ENCODE measurements around the gene RHEX. TPM values are rescaled to one million over a fixed set of nuclear protein-coding genes. Genes with fewer than 3 reads are reported as not detected.
A peak's percentile ranks its signal among the peaks of the same experiment; 100 is the strongest.

RHEX gene
- total RNA-seq, 2 experiments from 2014 or later: not detected

GRCh38 chr1:206115791-206116190 is 62.8 kb downstream of the RHEX start:
- no peaks in the 10 kb centered on the region for H3K36me3 Mint-ChIP-seq (ENCODE audit: low read depth)
- intact Hi-C loops (cut with micrococcal nuclease): no loop called here
- no peak for DNase-seq
- H3K9me3 Mint-ChIP-seq: peaks cover 2% of the 10 kb centered on the region
- H3K27ac Mint-ChIP-seq: no peak overlapping the region
- no peak overlapping the region for H3K4me3 Mint-ChIP-seq
- peaks cover 36% of the 10 kb centered on the region for H3K27me3 Mint-ChIP-seq (ENCODE audit: low read depth)
- peaks cover 10% of the 10 kb centered on the region for H3K4me1 Mint-ChIP-seq (ENCODE audit: low read depth)
- CTCF ChIA-PET: interaction anchor here (1.6 to 5.2 kb wide), 3 partner anchors 9 to 138 kb away, joined by 3 to 34 read pairs (median 6); no protein-coding TSS in a partner anchor

- Mint-ChIP-seq H3K9me3 (peaks cover 5% of the 10 kb centered on the region), H3K4me1 (ENCODE audit: low read depth) (peaks cover 10% of the 10 kb centered on the region), H3K27me3 (ENCODE audit: low read depth) (peaks cover 36% of the 10 kb centered on the region), H3K36me3 (ENCODE audit: low read depth) (no peaks in the 10 kb centered on the region), H3K4me3 (no peak overlapping the region), H3K27ac (no peak overlapping the region)
- intact Hi-C loops (cut with micrococcal nuclease): no loop called here
- CTCF ChIA-PET: interaction anchor here (1.6 kb wide), 1 partner anchor 10 kb away, joined by 3 read pairs; no protein-coding TSS in a partner anchor
- no peak for DNase-seq
Observed at GRCh38 chr1:206116191-206116872, 63.4 kb downstream of the RHEX start.

- H3K4me3 Mint-ChIP-seq: peak overlapping the region; percentile 40
- H3K27me3 Mint-ChIP-seq (ENCODE audit: low read depth): peaks cover 36% of the 10 kb centered on the region
- no peaks in the 10 kb centered on the region for H3K36me3 Mint-ChIP-seq (ENCODE audit: low read depth)
- DNase-seq: no peak
- peaks cover 9% of the 10 kb centered on the region for H3K9me3 Mint-ChIP-seq
- no peak overlapping the region for H3K27ac Mint-ChIP-seq
- H3K4me1 Mint-ChIP-seq (ENCODE audit: low read depth): peaks cover 10% of the 10 kb centered on the region
- intact Hi-C loops (cut with micrococcal nuclease): no loop called here
- CTCF ChIA-PET: interaction anchor here (1.1 kb wide), 1 partner anchor 11 kb away, joined by 3 read pairs; no protein-coding TSS in a partner anchor
Observed at GRCh38 chr1:206116873-206117150, 63.8 kb downstream of the RHEX start.

GRCh38 chr1:206117151-206117948 is 64.4 kb downstream of the RHEX start, which contains the start of gene AVPR1B:
Gene AVPR1B (minus strand): TSS chr1:206117388. CDS start chr1:206116890, 498 bp downstream.
- Mint-ChIP-seq H3K9me3 (peaks cover 14% of the 10 kb centered on the region), H3K4me3 (peak within 1 kb of the TSS; percentile 49), H3K27ac (no peak within 1 kb of the TSS), H3K36me3 (ENCODE audit: low read depth) (no peaks in the 10 kb centered on the region), H3K4me1 (ENCODE audit: low read depth) (peaks cover 10% of the 10 kb centered on the region), H3K27me3 (ENCODE audit: low read depth) (peaks cover 40% of the 10 kb centered on the region)
- CTCF ChIA-PET: interaction anchor here (1.0 to 1.1 kb wide), 2 partner anchors 11 kb away, joined by 3 read pairs; no protein-coding TSS in a partner anchor
- peak; percentile 70 for DNase-seq
- intact Hi-C loops (cut with micrococcal nuclease): no loop called here

GRCh38 chr1:206120406-206120805 is 67.4 kb downstream of the RHEX start:
- peaks cover 17% of the 10 kb centered on the region for H3K9me3 Mint-ChIP-seq
- no peak overlapping the region for H3K4me3 Mint-ChIP-seq
- peaks cover 47% of the 10 kb centered on the region for H3K27me3 Mint-ChIP-seq (ENCODE audit: low read depth)
- CTCF ChIA-PET: interaction anchor here (1.8 kb wide), 1 partner anchor 90 kb away, joined by 5 read pairs; no protein-coding TSS in a partner anchor
- H3K36me3 Mint-ChIP-seq (ENCODE audit: low read depth): no peaks in the 10 kb centered on the region
- intact Hi-C loops (cut with micrococcal nuclease): no loop called here
- peaks cover 10% of the 10 kb centered on the region for H3K4me1 Mint-ChIP-seq (ENCODE audit: low read depth)
- H3K27ac Mint-ChIP-seq: no peak overlapping the region
- no peak for DNase-seq

GRCh38 chr1:206121269-206121668 is 68.3 kb downstream of the RHEX start:
- Mint-ChIP-seq H3K9me3 (peaks cover 17% of the 10 kb centered on the region), H3K27me3 (ENCODE audit: low read depth) (peaks cover 44% of the 10 kb centered on the region)

GRCh38 chr1:206122686-206123085 is 69.7 kb downstream of the RHEX start:
- H3K27ac Mint-ChIP-seq: no peak overlapping the region
- no peak overlapping the region for H3K4me3 Mint-ChIP-seq
- no peak for DNase-seq
- intact Hi-C loops (cut with micrococcal nuclease): no loop called here
- H3K36me3 Mint-ChIP-seq (ENCODE audit: low read depth): no peaks in the 10 kb centered on the region
- peaks cover 35% of the 10 kb centered on the region for H3K27me3 Mint-ChIP-seq (ENCODE audit: low read depth)
- CTCF ChIA-PET: no interaction called here
- peaks cover 2% of the 10 kb centered on the region for H3K4me1 Mint-ChIP-seq (ENCODE audit: low read depth)
- peaks cover 17% of the 10 kb centered on the region for H3K9me3 Mint-ChIP-seq

More at GRCh38 chr1:206121269-206121668, 68.3 kb downstream of the RHEX start:
- intact Hi-C loops (cut with micrococcal nuclease): no loop called here
- H3K27ac Mint-ChIP-seq: no peak overlapping the region
- H3K4me1 Mint-ChIP-seq (ENCODE audit: low read depth): peaks cover 8% of the 10 kb centered on the region
- H3K36me3 Mint-ChIP-seq (ENCODE audit: low read depth): no peaks in the 10 kb centered on the region
- no peak overlapping the region for H3K4me3 Mint-ChIP-seq
- DNase-seq: no peak
- CTCF ChIA-PET: interaction anchor here (1.0 kb wide), 1 partner anchor 15 kb away, joined by 3 read pairs; no protein-coding TSS in a partner anchor

GRCh38 chr1:206125346-206125745 is 72.4 kb downstream of the RHEX start:
- DNase-seq: no peak
- Mint-ChIP-seq H3K4me1 (ENCODE audit: low read depth) (no peaks in the 10 kb centered on the region), H3K9me3 (peaks cover 17% of the 10 kb centered on the region), H3K27me3 (ENCODE audit: low read depth) (peaks cover 25% of the 10 kb centered on the region), H3K36me3 (ENCODE audit: low read depth) (no peaks in the 10 kb centered on the region), H3K27ac (no peak overlapping the region), H3K4me3 (no peak overlapping the region)
- CTCF ChIA-PET: no interaction called here
- intact Hi-C loops (cut with micrococcal nuclease): no loop called here

- CTCF ChIA-PET: interaction anchor here (1.5 kb wide), 1 partner anchor 10 kb away, joined by 3 read pairs; the partner anchor contains the start of gene AVPR1B
- Mint-ChIP-seq H3K36me3 (ENCODE audit: low read depth) (no peaks in the 10 kb centered on the region), H3K27me3 (ENCODE audit: low read depth) (peaks cover 19% of the 10 kb centered on the region), H3K27ac (no peak overlapping the region), H3K9me3 (peaks cover 3% of the 10 kb centered on the region), H3K4me1 (ENCODE audit: low read depth) (no peaks in the 10 kb centered on the region), H3K4me3 (no peak overlapping the region)
- no peak for DNase-seq
- intact Hi-C loops (cut with micrococcal nuclease): no loop called here
Observed at GRCh38 chr1:206127336-206127735, 74.4 kb downstream of the RHEX start.

GRCh38 chr1:206128196-206128595 is 75.2 kb downstream of the RHEX start:
- Mint-ChIP-seq H3K36me3 (ENCODE audit: low read depth) (no peaks in the 10 kb centered on the region), H3K4me1 (ENCODE audit: low read depth) (no peaks in the 10 kb centered on the region), H3K9me3 (no peaks in the 10 kb centered on the region), H3K27me3 (ENCODE audit: low read depth) (peaks cover 16% of the 10 kb centered on the region), H3K4me3 (no peak overlapping the region), H3K27ac (no peak overlapping the region)
- DNase-seq: no peak
- CTCF ChIA-PET: interaction anchor here (0.9 to 1.5 kb wide), 3 partner anchors 11 to 97 kb away, joined by 3 read pairs; partner anchors contain the start of gene AVPR1B
- intact Hi-C loops (cut with micrococcal nuclease): no loop called here

- H3K4me1 Mint-ChIP-seq (ENCODE audit: low read depth): no peaks in the 10 kb centered on the region
- peaks cover 9% of the 10 kb centered on the region for H3K27me3 Mint-ChIP-seq (ENCODE audit: low read depth)
- no peak for DNase-seq
- no peak overlapping the region for H3K27ac Mint-ChIP-seq
- no peak overlapping the region for H3K4me3 Mint-ChIP-seq
- H3K36me3 Mint-ChIP-seq (ENCODE audit: low read depth): no peaks in the 10 kb centered on the region
- intact Hi-C loops (cut with micrococcal nuclease): no loop called here
- CTCF ChIA-PET: interaction anchor here (0.5 to 0.6 kb wide), 2 partner anchors 325 to 735 kb away, joined by 3 read pairs; no protein-coding TSS in a partner anchor
- no peaks in the 10 kb centered on the region for H3K9me3 Mint-ChIP-seq
Observed at GRCh38 chr1:206131037-206131436, 78.1 kb downstream of the RHEX start.

GRCh38 chr1:206133751-206134415 is 80.9 kb downstream of the RHEX start:
- H3K36me3 Mint-ChIP-seq (ENCODE audit: low read depth): no peaks in the 10 kb centered on the region

More at GRCh38 chr1:206133751-206134415, 80.9 kb downstream of the RHEX start:
- no peak for DNase-seq
- intact Hi-C loops (cut with micrococcal nuclease): no loop called here
- Mint-ChIP-seq H3K4me3 (no peak overlapping the region), H3K4me1 (ENCODE audit: low read depth) (no peaks in the 10 kb centered on the region), H3K27me3 (ENCODE audit: low read depth) (no peaks in the 10 kb centered on the region), H3K9me3 (no peaks in the 10 kb centered on the region), H3K27ac (no peak overlapping the region)
- CTCF ChIA-PET: interaction anchor here (1.3 kb wide), 1 partner anchor 23 kb away, joined by 5 read pairs; no protein-coding TSS in a partner anchor
